Measurements from ENCODE around the gene CSK.

CSK gene

DNA sequence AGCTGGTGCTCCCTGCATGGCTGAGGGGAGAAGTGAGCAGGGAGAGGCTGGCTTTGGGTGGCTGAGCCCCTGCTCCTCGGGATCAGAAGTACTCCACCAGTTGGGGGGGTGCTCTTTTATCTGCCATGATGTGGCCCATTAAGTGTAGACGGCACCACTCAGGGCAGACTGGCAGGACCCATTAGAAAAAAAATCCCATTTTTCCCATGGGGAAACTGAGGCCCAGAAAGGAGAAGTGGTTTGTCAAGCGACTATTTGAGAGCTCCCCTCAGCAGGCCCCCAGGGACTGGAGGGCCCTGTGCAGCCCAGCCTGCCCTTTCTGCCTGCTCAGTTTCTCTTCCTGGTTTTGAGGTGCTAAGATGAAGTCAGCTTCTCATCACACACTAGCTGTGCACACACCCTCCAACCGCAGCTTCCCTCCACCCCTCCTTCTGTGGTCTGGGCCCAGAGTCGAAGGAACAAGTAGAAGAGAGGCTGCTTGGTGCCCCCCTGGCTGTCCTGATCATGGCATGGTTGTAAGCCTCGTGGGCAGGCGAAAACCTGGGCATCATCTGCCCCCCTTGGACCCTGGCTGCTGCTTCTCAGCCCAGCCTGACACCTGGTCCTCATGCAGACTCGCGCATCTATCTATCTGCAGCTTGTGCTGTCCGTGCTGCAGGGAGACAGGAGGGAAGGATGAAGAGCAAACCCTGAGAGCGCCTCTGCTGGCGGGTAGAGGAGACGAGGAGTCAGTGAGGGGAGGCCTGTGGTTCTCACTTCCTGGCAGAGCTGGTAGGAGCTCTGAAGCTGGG, 5.6 kb downstream of the CSK start:
- DNase-seq (ENCODE audit: low read depth in 2 of 2): peak; percentile 79 to 80

DNA sequence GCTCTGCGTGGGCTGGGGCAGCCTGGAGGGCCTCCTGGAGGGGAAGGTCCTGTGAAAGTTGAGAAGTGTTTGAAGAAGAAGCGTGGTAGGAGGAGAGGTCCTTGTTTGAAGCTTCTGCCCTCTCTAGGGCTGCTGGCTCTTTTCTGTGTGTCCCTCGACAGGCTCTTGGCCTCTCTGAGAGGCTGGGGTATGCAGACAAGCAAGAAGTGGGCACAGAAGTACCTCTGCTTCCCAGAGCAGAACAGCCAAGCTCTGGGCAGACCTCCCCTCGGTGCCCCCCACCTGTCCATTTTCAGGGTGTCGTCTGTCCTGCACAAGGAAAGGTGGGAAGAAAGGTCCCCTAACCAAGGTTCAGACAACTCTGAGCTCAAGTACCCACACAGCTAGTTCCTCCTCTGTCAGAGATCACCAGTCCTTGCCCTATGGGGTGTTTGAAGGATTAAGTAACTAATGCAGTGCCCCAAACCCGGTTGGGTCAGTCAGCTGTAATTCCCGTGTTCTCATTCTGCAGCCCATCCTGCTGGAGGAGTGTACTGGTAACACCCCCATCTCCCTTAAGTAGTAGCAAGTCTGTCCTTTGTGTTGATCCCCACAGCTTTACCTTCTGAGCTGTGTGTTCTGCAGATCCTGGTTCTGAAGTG, 6.3 kb downstream of the CSK start:
- no peak for DNase-seq (ENCODE audit: low read depth in 2 of 2)

- DNase-seq (ENCODE audit: low read depth in 2 of 2): no peak
Measured at GRCh38 chr15:74788683-74789151, 6.8 kb downstream of the CSK start.

DNA sequence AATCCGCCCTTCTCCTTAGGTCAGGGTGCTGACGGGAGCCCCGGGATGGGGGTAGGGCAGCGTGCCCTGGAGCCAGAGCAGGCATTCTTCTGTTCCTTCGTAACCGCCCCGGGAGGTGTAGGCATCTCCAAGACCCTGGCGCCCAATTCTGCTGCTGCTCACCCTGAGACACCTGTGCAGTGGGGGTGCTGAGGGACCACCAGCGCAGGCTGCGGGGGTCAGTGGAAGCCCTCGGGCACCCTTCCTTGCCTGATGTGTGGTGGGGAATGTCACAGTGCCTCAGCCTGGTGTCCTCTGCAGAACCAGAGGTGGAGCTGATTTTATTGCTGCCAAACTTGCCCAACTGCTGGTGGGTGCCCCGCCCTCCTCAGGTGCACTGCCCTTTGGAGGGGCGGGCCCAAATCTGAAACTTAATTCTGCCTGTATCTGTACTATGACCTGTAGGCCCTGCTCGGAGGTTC, 7.3 kb downstream of the CSK start:
- no peak for DNase-seq (ENCODE audit: low read depth in 2 of 2)

DNA sequence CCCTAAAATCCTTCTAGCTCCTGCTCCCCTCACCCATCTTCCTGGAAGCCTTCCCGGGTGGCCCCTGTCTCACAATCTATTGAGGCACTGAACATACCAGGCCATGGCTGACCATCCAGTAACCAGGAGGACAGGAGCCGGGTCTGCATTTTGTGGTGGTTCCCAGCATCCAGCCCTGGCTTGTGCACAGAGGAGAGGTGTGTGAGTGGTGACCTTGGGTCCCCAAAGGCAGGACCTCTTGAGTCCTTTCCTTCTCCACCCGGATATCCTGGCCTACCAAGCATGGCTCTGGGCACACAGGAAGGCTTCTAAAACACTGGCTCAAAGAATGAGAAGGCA, 7.8 kb downstream of the CSK start:
- no peak for DNase-seq (ENCODE audit: low read depth in 2 of 2)

GRCh38 chr15:74790080-74790916, 8.4 kb downstream of the CSK start:
- DNase-seq (ENCODE audit: low read depth in 2 of 2): no peak

DNA sequence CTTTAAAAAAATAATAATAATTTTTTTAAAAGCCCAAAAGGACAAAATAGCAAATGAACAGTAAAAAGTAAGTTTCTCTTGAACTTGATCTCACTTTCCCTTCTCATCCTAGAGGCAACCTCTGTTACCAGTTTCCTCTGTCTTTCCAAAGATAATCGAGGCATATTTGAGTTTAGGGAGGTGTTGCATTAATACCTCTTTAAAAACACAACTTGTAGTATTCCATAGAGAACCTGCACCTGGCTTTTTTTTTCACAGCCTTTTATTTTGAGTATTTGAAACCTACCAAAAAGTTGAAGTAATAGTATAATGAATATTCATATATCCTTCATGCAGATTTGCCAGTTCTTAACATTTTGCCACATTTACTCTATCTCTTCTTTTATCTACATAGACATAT, 9.1 kb downstream of the CSK start:
- DNase-seq (ENCODE audit: low read depth in 2 of 2): no peak

- no peak for DNase-seq (ENCODE audit: low read depth in 2 of 2)
Measured at GRCh38 chr15:74791667-74792066, 9.8 kb downstream of the CSK start.

GRCh38 chr15:74792227-74793016, 10.5 kb downstream of the CSK start:
- no peak for DNase-seq (ENCODE audit: low read depth in 2 of 2)

GRCh38 chr15:74793135-74794028, 11.5 kb downstream of the CSK start:
- DNase-seq (ENCODE audit: low read depth in 2 of 2): peak in 1 of 2 donors; percentile 59

- no peak for DNase-seq (ENCODE audit: low read depth in 2 of 2)
Measured at GRCh38 chr15:74794248-74794969, 12.5 kb downstream of the CSK start.

DNA sequence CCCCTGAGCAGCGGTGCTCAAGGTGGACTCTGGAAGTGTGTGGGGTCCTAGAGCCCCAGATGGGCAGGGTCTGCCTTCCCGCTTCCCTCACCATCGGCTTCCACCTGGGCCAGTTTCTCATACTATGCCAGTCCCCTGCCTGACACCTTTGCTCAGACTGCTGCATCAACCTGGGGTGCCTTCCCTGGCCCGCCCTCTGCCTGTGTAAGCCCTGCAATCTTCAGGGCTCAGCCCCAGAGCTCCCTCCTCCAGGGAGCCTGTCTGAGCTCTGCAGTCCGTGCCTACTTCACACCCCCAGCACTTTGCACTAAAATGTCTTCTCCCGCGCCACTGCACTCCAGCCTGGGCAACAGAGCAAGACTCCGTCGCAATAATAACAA, 13.1 kb downstream of the CSK start:
- DNase-seq (ENCODE audit: low read depth in 2 of 2): no peak

DNA sequence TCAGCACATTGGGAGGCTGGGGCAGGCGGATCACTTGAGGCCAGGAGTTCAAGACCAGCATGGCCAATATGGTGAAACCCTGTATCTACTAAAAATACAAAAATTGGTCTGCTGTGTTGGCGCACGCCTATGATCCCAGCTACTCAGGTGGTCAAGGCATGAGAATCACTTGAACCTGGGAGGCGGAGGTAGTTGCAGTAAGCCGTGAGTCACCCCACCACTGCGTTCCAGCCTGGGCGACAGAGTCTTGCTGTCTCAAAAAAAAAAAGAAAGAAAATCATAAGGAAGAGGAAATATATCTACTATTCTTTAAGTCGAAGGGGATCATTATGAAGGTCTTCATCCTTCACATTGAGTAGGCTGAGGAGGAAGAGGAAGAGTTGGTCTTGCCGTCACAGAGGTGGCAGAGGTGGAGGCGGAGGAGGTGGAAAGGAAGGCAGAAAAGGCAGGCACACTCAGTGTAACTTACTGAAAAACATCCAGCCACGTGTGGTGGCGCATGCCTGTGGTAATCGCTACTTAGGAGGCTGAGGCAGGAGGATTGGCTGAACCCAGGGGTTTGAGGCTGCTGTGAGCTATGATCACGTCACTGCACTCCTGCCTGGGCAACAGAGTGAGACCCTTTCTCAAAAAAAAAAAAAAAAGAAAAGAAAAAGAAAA, 14.2 kb downstream of the CSK start:
- no peak for DNase-seq (ENCODE audit: low read depth in 2 of 2)

GRCh38 chr15:74798388-74799254, 16.7 kb downstream of the CSK start:
- DNase-seq (ENCODE audit: low read depth in 2 of 2): no peak

DNA sequence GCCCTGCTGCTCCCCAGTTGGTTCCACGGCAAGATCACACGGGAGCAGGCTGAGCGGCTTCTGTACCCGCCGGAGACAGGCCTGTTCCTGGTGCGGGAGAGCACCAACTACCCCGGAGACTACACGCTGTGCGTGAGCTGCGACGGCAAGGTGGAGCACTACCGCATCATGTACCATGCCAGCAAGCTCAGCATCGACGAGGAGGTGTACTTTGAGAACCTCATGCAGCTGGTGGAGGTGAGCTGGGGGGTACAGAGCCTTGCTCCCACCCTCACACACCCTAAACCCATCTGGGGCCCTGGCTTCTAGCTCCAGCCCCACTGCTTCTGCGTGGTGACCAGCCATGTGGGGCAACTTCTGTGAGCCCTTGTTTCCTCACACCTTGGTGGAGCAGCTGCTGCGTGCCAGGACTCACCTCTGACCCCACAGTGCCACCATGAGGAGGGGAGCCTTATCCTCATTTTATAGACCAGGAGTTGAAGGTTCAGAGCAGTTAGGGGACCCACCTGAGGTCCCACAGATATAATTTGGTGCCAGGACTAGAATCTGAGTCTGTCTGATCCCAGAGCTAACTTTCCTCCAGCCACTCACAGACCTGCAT, 17.5 kb downstream of the CSK start:
- DNase-seq (ENCODE audit: low read depth in 2 of 2): no peak

DNA sequence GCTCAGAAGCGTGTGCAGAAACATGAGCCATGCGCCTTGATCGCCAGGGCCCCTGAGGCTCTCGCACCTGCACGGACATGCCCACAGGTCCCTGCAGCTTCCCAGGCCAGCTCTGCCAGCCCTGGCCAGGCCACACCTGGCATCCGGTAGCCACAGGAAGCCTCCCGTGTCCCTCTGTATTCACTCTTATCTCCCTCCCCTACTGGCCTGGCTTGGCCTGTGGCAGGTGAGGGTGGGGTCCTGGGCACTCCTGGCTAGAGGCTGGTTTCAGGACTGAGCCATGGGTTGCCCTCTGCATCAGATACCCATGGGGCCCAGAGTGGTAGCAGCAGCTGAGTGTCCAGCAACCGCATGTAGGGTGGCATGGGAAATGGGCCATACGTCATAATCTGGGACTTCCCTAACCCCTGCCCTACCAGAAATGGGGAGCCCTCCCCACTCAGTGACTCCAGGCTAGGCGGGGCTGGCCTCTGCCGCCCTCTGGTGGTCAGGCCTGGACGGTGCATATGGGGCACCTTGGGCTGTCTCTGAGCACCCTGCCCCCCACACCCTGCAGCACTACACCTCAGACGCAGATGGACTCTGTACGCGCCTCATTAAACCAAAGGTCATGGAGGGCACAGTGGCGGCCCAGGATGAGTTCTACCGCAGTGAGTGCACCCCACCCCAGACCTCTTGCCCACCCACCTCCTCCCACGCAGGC, 18.1 kb downstream of the CSK start:
- DNase-seq (ENCODE audit: low read depth in 2 of 2): peak; percentile 75 to 77

DNA sequence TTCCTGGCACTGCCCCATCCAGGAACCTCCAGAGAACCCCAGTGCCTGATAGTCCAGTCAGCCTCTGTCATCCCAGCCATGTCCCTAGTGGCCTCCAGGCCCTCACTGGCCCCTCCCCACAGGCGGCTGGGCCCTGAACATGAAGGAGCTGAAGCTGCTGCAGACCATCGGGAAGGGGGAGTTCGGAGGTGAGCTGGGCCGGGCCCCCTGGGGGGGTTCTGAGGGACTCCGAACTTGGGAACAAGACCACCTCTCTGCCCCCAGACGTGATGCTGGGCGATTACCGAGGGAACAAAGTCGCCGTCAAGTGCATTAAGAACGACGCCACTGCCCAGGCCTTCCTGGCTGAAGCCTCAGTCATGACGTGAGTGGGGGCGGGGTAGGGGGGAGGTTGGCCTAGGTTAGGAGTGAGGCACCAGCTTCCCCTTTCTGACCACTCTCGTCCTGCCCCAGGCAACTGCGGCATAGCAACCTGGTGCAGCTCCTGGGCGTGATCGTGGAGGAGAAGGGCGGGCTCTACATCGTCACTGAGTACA, 18.7 kb downstream of the CSK start:
- no peak for DNase-seq (ENCODE audit: low read depth in 2 of 2)
